ENCODE results near the gene CUX1.

Gene CUX1

DNA sequence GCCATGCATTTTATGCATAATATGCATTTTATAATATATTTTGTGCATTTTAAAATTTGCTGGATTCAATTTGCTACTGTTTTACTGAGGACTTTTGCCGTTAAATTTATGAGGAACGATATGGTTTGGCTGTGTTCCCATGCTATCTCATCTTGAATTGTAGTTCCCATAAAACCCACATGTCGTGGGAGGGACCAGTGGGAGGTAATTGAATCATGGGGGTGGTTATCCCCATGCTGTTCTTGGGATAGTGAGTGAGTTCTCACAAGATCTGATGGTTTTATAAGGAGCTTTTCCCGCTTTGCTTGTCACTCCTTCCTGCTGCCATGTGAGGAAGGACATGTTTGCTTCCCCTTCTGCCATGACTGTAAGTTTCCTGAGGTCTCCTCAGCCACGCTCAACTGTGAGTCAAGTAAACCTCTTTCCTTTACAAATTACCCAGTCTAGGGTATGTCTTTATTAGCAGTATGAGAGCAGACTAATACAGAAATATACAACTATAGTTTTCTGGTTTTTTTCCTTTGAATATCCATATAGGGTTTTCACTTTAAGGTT is 267.9 kb downstream of the CUX1 start:
- DNase-seq: no peak

DNA sequence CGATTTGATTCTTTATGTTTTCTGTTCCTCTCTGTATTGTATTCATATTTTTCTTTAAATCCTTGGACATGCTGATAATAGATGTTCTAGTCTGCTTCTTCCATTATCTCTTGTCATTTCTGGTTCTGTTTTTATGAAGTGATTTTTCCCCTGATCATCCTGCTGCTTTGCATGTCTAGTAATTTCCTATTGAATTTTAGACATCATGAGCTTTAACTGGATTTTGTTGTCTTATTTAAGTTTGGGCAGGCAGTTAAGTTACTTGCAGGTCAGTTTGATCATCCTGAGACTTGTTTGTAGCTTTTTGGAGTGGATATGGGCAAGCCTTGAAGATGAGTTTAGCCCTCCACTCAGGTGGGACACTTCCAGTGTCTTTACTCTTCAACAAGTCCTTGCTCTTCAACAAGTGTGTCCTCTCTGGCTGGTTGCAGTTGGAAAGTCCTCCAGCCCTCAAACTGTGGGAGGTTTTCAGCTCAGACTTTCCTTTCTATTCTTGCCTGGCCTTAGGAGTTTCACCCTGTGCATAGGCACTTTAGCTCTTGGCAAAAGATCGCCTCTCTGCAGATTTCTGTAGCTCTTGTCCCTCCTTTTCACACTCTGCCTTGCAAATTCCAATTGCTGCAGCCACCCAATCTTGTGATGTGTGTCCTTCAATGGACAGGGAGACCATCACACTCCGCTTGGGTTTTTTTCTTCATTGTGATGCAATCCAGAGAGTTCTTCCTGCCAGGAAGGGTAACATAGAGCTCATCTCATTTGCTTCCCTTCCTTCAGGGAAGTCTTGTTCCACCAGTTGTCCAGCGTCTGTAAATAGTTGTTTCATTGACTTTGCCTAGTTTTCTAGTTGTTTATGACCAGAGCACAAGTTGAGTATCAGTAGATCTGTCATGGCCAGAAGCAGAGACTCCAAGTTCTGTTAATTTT is 272.0 kb downstream of the CUX1 start:
- DNase-seq: no peak

DNA sequence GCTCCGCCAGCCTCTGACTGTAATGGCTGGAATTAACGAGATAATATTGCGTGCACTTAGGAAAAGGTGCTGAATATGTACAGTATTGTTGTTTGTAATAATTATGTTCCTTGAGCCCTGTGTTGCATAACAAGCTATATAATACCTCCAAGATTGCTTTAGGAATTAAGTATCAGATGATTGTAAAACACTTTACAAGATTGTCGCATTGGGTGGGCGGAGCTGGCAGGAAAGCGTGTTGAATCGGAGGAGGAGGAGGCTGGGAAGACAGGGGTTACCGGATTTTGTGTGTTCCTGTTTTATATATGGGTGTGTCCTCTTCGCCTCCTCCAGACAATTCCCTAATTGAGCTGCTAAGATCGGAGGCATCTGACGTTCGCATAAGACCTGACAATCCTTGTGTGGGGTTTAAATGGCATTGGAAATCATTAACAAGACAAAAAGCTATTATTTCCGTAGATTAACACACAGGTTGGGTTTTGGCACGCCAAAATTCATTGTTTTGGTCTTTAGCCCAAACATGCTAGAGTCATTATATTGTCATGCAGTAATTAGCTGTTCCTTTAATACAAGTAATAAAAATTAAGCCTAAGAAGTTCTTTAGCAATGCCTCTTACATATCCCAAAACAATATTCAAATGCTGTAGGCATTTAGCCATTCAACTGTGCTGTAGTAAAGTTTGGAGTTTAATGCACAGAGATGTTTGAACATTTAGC is 276.3 kb downstream of the CUX1 start:
- DNase-seq: no peak

DNA sequence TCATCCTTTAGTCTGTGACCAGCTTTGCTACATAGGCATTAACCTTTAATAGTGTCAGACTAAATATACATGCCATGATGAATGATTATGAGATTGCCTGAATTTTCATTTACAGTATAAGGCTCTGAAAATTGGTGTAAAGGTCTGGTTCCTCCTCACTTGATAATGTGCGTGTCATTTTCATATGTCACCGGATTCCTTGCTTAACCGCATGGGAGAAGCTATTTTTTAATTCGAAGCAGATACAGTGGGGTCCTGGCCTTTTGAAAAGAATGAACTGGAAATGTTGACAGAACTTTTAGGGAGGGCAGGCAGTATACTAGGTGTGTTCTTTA is 276.9 kb downstream of the CUX1 start:
- no peak for DNase-seq

DNA sequence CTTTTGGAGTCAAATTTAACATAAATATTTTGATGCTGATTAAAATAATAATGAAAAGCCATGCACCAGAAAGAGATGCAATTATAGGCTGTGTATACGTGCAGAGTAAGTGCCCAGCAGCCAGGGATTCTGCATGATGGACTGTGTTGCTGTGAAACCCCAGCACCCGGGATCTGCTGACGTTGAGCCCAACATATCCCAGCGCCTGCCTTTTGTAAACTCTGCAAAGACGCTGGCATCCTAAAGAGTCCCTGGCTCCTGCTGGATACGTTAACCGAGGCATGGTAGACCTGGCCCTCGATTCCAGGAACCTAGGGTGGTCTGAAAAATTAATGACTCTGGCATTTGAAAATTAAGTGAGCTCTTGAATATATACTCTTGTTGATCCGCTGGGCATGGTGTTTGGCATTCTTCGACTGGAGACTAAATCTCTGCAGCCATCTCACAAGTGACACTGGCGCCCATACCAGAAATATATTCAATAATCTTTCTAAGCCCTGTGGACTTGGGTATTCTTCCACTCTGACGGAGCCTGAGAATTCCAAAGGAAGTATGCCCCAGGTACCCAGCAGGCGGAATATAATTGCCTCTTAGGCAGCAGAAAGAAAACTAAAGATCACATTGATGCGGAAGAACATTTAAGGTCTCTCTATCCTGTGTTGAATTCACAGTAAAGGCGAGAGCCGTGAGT is 278.0 kb downstream of the CUX1 start:
- DNase-seq: no peak

DNA sequence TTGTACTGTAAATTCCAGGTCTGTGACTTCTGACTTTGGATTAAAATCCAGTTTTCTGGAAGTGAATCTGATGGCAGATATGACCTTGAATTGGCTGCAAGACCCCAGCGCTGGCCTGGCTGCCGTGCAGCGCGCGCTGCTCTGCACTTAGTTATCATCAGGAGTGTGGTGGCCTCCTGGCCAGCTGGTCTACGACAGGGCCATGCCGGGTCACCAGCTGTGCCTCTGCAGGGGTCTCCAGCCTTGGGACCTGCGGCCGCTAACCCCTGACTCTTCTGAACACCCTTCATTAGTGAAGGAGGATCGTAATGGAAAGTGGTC is 278.5 kb downstream of the CUX1 start:
- no peak for DNase-seq

DNA sequence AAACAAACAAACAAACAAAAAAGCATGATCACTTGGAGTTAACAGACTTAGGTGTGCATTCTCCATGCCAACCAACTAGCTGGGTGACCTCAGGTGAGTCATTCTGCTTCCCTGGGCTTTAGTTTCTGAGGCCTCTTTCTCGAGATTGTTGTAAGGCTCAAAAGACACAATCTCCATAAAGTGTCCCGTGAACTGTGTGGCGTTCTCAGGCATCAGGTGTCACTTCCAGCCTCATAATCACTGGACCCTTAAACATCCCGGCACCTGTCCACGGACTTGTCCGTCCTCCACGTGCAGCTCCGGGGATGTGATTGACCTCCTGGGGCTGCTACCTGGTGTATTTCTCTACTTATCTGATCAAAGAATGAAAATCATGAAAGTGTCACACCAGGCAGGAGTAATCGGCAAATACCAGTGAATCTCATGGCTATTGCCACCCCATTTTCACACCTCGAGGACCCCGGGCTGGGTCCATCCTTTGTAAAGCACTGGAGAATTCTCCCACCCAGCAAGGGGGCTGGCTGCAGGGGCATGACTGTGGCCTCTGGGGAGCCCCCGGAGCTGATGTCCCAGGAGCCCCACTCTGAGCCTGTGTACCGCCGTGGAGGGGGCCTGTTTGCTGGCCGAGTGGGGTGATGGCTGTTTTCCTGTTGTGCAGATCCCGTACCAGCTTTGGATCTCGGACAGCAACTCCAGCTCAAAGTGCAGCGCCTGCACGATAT is 279.4 kb downstream of the CUX1 start:
- no peak for DNase-seq

DNA sequence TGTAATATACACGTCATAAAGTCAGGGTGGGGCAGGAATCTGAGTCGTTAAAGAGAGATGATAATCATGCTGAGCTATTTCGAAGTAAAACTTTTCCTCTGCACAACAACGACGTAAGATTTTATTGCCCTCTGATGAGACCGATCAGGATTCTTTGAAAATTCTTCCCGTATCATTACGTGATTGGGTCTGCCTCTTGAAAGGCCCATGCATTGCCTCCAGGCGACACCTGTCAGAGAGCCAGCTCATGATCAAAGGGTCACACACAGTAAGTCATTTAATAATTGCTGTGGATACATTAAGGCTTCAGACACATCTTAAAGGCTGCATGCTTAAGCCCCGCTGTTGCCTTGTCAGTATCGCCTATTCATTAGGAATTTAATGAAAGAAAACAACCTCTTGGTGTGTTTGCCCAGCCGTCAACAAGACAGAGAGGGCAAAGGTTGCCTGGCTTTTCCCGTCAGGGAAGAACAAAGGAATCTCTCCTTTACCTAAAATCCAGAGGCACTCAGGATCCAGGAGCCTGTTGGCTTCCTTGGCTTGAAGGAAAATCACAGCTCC is 280.3 kb downstream of the CUX1 start:
- DNase-seq: no peak

DNA sequence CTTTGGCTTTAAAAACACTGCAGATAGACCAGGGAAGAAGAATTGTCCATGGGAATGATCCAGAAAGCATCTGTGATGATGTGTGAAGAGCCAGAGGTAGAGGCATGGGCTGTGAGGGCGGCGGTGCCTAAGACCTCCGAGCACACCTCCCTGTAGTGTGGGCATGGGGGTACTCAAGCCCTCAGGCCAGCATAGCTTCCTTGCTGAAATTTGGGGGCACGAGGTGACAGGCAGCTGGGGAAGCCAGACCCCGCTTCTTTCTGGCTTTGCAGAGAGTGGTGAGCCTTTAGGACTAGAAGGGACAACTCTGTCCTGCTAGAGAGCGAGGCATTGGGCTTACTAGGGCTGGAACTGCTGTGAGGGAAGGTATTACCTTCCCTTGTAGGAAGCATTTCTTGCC is 281.6 kb downstream of the CUX1 start:
- DNase-seq: no peak

DNA sequence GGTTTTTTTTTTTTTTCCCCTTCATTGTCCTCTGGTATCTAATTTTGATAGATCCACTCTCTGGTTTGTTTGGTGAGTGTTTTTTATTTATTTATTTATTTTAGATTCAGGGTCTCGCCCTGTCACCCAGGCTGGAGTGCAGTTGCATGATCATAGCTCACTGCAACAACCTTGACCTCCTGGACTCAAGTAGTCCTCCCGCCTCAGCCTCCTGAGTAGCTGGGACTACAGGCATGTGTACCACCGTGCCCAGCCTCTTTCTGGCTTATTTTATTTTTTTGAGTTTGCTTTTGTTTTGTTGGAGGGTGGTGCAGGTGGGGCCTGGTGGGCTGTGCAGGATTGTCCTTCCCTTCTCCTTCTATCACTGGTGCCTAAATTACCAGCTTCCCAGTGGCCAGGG is 282.0 kb downstream of the CUX1 start:
- DNase-seq: no peak

DNA sequence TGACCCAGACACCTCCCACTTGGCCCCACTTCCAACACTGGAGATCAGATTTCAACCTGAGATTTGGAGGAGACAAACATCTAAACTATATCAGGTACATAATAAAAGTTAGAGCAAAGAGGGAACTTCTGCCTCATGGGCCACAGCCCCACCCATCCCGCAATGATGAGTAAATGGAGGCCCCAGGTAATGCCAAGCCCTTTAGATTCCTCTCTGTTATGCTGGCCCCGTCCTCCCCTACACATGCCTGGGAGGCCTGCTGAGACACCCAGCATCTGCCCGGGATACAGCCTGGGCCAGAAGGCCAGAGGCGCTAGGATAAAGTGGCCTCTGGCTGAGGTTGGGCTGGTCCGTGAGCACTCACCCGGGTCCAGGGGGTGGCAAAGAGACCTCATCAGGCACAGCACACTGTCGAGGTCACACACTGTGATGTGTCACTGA is 283.7 kb downstream of the CUX1 start:
- DNase-seq: no peak

DNA sequence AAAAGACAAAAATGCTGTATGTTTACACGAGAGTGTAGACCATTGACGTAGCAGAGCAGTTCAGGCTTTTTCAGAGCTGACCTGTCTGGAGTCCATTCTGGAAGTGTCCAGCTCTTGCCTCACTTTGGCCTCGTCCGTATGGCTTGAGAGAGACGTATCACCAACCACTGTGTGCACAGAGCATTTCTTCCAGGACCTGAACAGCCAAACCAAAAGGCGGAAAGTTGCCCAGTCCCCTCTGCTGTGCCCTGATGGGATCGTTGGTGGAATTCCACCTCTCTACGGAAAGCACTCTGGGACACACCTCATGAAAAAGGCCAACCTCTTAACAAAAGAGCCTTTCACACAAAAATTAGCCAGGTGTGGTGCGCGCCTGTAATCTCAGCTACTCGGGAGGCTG is 284.5 kb downstream of the CUX1 start:
- no peak for DNase-seq

DNA sequence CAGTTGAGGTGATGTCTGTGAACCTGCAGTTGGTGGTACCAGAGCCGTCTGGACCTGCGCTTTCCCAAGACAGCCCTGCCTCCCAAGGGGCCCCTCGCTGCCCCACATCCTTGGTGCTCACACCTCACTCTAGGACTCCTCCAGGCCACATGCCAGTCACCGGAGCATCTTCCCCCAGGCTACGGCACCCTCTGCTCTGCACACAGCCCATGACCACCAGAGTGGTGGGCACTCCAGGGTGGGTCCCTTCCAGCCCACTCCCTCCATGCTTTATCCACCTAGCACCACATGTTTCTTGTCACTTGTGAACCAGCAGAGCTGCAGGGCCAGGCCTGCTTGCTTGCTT is 285.6 kb downstream of the CUX1 start:
- no peak for DNase-seq

DNA sequence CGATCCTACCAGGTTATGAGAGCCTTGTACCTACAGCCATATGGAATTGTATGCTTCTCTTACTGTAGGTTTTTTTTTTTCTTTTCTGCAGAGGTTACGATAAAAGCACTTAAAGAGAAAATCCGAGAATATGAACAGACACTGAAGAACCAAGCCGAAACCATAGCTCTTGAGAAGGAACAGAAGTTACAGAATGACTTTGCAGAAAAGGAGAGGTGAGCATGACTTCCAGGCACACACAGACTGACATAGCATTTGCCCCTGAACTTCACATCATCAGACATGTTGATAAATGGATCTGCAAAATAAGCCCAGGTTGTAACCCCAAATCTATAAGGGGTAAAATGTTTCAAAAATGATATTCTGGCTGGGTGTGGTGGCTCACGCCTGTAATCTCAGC is 286.8 kb downstream of the CUX1 start:
- DNase-seq: no peak

DNA sequence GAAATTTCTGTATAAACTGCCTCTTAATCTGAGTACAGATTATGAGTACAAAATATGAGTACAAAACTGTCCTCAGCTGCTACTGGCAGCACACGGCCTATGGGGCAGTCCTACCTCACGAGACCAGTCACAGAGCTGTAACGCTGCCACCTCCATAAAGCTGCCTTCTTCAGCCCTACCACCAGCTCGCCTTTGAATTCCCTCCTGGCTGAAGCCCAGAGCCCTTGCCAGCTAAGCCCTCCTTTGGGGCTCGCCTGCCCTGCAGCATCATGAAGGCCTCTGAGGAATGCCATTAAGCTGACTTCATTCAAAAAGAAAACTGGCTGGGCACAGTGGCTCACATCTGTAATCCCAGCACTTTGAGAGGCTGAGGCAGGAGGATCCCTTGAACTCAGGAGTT is 289.2 kb downstream of the CUX1 start:
- no peak for DNase-seq

DNA sequence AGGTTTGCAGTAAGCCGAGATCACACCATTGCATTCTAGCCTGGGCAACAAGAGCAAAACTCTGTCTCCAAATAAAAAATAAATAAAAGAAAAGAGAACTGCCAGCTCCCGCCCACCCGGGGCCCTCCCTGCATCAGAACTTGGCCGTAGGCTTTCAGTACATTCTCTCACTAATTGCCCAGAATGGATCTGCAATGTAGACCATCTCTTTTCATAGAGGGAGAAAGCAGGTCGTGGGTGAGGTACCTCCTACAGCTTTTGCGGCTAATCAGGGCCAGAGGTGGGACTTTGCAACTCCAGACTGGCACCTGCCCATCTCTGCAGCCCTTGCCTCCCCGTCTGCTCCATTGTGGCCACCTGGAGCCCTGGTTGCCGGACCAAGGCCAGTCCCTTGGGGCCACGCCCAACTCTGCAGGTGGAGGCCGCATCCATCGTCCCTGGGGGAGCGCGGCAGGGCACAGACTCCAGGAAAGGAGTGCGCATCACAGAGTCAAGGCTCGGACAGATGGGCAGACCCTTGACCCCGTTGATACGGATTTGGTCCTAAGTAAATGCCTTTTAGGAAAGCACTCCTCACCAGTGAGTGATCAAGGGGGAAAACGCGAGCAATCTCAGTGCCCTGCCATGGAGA is 290.2 kb downstream of the CUX1 start:
- no peak for DNase-seq

DNA sequence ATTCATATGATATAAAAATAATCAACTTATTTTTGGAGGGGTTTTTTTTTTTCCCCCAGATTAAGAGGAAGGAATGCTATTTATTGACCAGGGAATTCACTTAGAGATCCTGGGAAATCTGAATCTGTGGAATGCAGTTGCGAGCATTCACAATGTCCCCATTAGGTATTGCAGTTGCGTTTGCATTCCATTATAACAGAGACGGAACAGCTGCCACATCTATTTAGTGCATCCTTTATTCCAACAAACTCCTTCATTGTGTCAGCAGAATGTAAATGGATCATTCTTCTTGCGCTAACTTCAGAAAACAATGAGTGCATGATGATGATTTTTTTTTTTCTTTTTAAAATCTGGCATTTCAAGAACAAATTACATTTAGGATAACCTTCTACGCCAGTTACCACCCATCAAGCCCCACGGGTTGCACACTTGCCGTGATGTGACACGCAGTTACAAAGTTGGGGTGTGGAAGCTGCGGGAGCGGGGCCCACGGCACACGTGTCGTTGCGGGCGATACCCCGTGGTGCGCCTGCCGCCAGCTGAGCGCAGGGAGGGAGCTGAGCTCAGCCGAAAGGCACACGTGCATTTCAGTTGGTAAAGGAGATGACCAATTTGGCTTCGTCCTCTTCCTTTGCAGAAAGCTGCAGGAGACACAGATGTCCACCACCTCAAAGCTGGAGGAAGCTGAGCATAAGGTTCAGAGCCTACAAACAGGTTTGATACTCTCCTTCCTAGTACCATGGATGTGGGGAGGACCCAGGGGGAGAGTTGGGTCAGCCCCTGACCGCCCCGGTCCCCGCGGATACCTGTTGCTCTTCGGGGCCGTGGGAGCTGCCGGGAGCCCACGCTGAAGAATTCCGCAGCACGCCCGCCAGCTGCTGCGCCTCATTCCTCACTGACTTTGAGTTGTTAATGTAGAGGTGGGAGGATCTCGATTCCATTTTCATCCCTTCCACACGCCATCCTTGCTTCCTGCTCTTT is 293.9 kb downstream of the CUX1 start:
- DNase-seq: no peak

DNA sequence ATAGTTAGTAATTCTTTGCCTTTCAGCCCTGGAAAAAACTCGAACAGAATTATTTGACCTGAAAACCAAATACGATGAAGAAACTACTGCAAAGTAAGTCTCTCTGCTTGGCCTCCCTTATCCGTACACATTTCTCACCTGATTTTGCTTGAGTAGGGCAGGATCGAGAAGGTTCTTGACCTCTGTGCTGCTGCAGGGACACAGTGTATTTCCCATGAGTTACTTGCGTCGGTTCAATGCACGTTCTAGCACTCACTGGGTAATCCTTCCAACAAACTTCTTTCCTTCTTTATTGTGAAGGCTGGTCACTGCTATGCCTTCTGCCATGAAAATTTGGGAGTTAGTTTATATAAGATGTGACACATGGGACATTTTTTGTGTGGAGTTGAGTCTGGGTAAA is 297.8 kb downstream of the CUX1 start:
- no peak for DNase-seq

DNA sequence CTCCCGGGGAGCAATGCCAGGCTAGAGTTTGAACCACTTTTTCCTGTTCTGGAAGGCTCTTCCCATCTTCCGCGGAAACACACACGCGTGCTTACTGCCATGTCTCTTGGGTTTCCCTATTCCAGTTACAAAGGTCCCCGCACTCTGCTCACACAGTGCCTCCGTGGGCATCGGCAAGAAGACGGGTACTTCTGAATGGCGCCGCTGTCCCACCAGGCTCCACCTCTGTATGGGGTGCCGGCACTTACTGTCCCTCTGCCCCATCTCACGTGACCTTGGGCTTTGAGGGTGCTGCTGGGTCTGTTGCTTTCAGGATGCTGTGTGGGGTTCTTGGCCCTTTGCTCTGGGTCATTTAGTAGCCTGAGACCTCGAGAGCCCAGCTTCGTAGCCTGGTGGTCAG is 298.5 kb downstream of the CUX1 start:
- DNase-seq: no peak

DNA sequence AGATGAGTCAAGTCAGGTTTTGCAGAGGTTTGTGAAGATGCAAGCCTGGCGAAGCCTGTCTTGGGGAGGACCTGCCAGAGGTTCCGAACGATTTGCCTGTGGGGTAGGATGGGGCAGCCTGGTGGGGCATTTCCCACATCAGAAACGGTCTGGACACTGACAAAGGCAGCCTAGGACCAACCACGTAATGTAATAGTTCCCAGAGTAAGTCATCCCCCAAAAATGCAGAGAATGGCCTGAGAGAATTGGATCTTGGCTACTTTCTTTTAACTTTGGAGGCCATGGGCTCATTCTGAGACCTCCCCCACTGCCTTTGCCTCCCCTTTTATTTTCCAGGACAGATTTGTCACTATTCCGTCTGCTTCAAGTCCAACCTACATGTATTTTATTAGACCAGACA is 300.3 kb downstream of the CUX1 start:
- DNase-seq: no peak

DNA sequence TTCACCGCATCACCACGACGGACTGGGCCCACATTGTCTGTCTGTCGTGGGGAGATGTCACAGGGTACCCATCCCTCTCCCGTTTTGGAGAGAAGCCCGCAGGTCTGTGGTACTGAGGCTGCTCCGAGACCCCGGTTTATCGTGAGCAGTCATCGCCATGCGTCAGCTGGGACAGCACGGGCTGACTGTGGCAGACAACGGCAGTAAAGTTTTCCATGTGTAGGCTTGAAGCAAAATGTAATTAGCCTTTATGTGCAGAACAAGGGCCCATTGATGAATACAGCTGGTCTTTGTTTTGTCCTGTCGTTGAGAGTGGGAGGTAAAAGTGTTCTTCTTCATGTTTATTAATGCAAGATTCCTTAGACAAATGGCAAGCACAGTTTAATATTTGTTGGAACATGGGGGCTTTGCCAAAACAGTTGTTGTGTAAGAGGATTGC is 301.8 kb downstream of the CUX1 start:
- no peak for DNase-seq
